ENCODE measurements around the gene DBN1.

Gene DBN1

GRCh38 chr5:177515580-177515979 lies 42.1 kb upstream of the DBN1 start:
- Histone ChIP-seq H3K18ac (ENCODE audit: low read length) (no peak overlapping the region), H2AK5ac (ENCODE audit: low read length) (no peak overlapping the region), H3K4me1 (ENCODE audit: control insufficient read depth, low read depth, low read length) (no peaks in the 10 kb centered on the region), H3K4me2 (ENCODE audit: low read length) (peak overlapping the region; percentile 78), H3K23ac (ENCODE audit: low read length) (no peak overlapping the region), H4K8ac (ENCODE audit: low read depth, low read length) (no peak overlapping the region), H3K4ac (ENCODE audit: low read depth, low read length) (no peak overlapping the region), H4K5ac (ENCODE audit: low read length) (no peak overlapping the region), H3K36me3 (ENCODE audit: control insufficient read depth, insufficient read depth, low read length) (peaks cover 11% of the 10 kb centered on the region), H3K56ac (ENCODE audit: low read length) (no peak overlapping the region), H3K4me3 (ENCODE audit: low read length) (no peak overlapping the region), H3K27ac (ENCODE audit: low read depth, low read length) (no peak overlapping the region), H3K79me2 (ENCODE audit: control insufficient read depth, insufficient read depth, low read length) (peaks cover 10% of the 10 kb centered on the region), H2BK5ac (ENCODE audit: low read length) (no peak overlapping the region), H3K79me1 (ENCODE audit: low read length) (peaks cover 13% of the 10 kb centered on the region), H2BK120ac (ENCODE audit: low read depth, low read length) (no peak overlapping the region), H2BK15ac (replicated peaks; ENCODE audit: low read depth) (no peak overlapping the region), H3K27me3 (ENCODE audit: insufficient read depth, low read length, poor library complexity) (no peaks in the 10 kb centered on the region), H3K9ac (ENCODE audit: low read length) (peak overlapping the region; percentile 98)
- no CpG with 5 or more reads among the region's 7 CpGs for WGBS (ENCODE audit: extremely low coverage, insufficient coverage, low lambda C conversion rate)
- no peak for DNase-seq

- H3K18ac ChIP-seq (ENCODE audit: low read length): no peak overlapping the region
- no peak overlapping the region for H3K4ac ChIP-seq (ENCODE audit: low read depth, low read length)
- peaks cover 10% of the 10 kb centered on the region for H3K36me3 ChIP-seq (ENCODE audit: control insufficient read depth, insufficient read depth, low read length)
- no peak overlapping the region for H3K4me3 ChIP-seq (ENCODE audit: low read length)
- H3K27ac ChIP-seq (ENCODE audit: low read depth, low read length): no peak overlapping the region
- H3K79me1 ChIP-seq (ENCODE audit: low read length): peaks cover 13% of the 10 kb centered on the region
- H3K79me2 ChIP-seq (ENCODE audit: control insufficient read depth, insufficient read depth, low read length): peaks cover 10% of the 10 kb centered on the region
- H3K4me2 ChIP-seq (ENCODE audit: low read length): no peak overlapping the region
- H2BK120ac ChIP-seq (ENCODE audit: low read depth, low read length): no peak overlapping the region
- H2AK5ac ChIP-seq (ENCODE audit: low read length): no peak overlapping the region
- no peaks in the 10 kb centered on the region for H3K27me3 ChIP-seq (ENCODE audit: insufficient read depth, low read length, poor library complexity)
- H4K8ac ChIP-seq (ENCODE audit: low read depth, low read length): no peak overlapping the region
- H2BK5ac ChIP-seq (ENCODE audit: low read length): no peak overlapping the region
- no peak overlapping the region for H3K9ac ChIP-seq (ENCODE audit: low read length)
- DNase-seq: no peak
- no peak overlapping the region for H3K23ac ChIP-seq (ENCODE audit: low read length)
- no peak overlapping the region for H4K5ac ChIP-seq (ENCODE audit: low read length)
- H3K4me1 ChIP-seq (ENCODE audit: control insufficient read depth, low read depth, low read length): no peaks in the 10 kb centered on the region
- no peak overlapping the region for H3K56ac ChIP-seq (ENCODE audit: low read length)
- H2BK15ac ChIP-seq (replicated peaks; ENCODE audit: low read depth): no peak overlapping the region
- no CpG with 5 or more reads among the region's 11 CpGs for WGBS (ENCODE audit: extremely low coverage, insufficient coverage, low lambda C conversion rate)
Observed at GRCh38 chr5:177514541-177514940, 41.1 kb upstream of the DBN1 start.

- Histone ChIP-seq H3K18ac (ENCODE audit: low read length) (no peak overlapping the region), H3K79me2 (ENCODE audit: control insufficient read depth, insufficient read depth, low read length) (peaks cover 10% of the 10 kb centered on the region), H4K8ac (ENCODE audit: low read depth, low read length) (no peak overlapping the region), H3K27me3 (ENCODE audit: insufficient read depth, low read length, poor library complexity) (no peaks in the 10 kb centered on the region), H2BK5ac (ENCODE audit: low read length) (no peak overlapping the region), H3K79me1 (ENCODE audit: low read length) (peaks cover 13% of the 10 kb centered on the region), H4K5ac (ENCODE audit: low read length) (no peak overlapping the region), H3K27ac (ENCODE audit: low read depth, low read length) (no peak overlapping the region), H3K36me3 (ENCODE audit: control insufficient read depth, insufficient read depth, low read length) (peaks cover 7% of the 10 kb centered on the region), H3K4ac (ENCODE audit: low read depth, low read length) (no peak overlapping the region), H3K4me3 (ENCODE audit: low read length) (no peak overlapping the region), H3K4me1 (ENCODE audit: control insufficient read depth, low read depth, low read length) (no peaks in the 10 kb centered on the region), H2AK5ac (ENCODE audit: low read length) (no peak overlapping the region), H3K9ac (ENCODE audit: low read length) (no peak overlapping the region), H3K23ac (ENCODE audit: low read length) (no peak overlapping the region), H2BK120ac (ENCODE audit: low read depth, low read length) (no peak overlapping the region), H2BK15ac (replicated peaks; ENCODE audit: low read depth) (no peak overlapping the region), H3K56ac (ENCODE audit: low read length) (no peak overlapping the region), H3K4me2 (ENCODE audit: low read length) (no peak overlapping the region)
- no peak for DNase-seq
- WGBS (ENCODE audit: extremely low coverage, insufficient coverage, low lambda C conversion rate): no CpG with 5 or more reads among the region's 15 CpGs
Observed at GRCh38 chr5:177513500-177513899, 40.1 kb upstream of the DBN1 start.

GRCh38 chr5:177512736-177513380 lies 39.4 kb upstream of the DBN1 start:
- Histone ChIP-seq H3K36me3 (ENCODE audit: control insufficient read depth, insufficient read depth, low read length) (peaks cover 7% of the 10 kb centered on the region), H3K27me3 (ENCODE audit: insufficient read depth, low read length, poor library complexity) (no peaks in the 10 kb centered on the region), H3K4ac (ENCODE audit: low read depth, low read length) (no peak overlapping the region), H3K18ac (ENCODE audit: low read length) (no peak overlapping the region), H3K23ac (ENCODE audit: low read length) (no peak overlapping the region), H3K79me1 (ENCODE audit: low read length) (peaks cover 13% of the 10 kb centered on the region), H4K5ac (ENCODE audit: low read length) (no peak overlapping the region), H2BK5ac (ENCODE audit: low read length) (no peak overlapping the region), H3K4me3 (ENCODE audit: low read length) (no peak overlapping the region), H2BK120ac (ENCODE audit: low read depth, low read length) (no peak overlapping the region), H3K4me2 (ENCODE audit: low read length) (no peak overlapping the region), H3K79me2 (ENCODE audit: control insufficient read depth, insufficient read depth, low read length) (peaks cover 10% of the 10 kb centered on the region), H2BK15ac (replicated peaks; ENCODE audit: low read depth) (no peak overlapping the region), H2AK5ac (ENCODE audit: low read length) (no peak overlapping the region), H3K27ac (ENCODE audit: low read depth, low read length) (no peak overlapping the region), H4K8ac (ENCODE audit: low read depth, low read length) (no peak overlapping the region), H3K56ac (ENCODE audit: low read length) (no peak overlapping the region), H3K4me1 (ENCODE audit: control insufficient read depth, low read depth, low read length) (no peaks in the 10 kb centered on the region), H3K9ac (ENCODE audit: low read length) (no peak overlapping the region)
- no CpG with 5 or more reads among the region's 16 CpGs for WGBS (ENCODE audit: extremely low coverage, insufficient coverage, low lambda C conversion rate)
- no peak for DNase-seq

- Histone ChIP-seq H4K8ac (ENCODE audit: low read depth, low read length) (no peak overlapping the region), H2AK5ac (ENCODE audit: low read length) (no peak overlapping the region), H3K79me2 (ENCODE audit: control insufficient read depth, insufficient read depth, low read length) (peaks cover 10% of the 10 kb centered on the region), H3K23ac (ENCODE audit: low read length) (no peak overlapping the region), H3K4me1 (ENCODE audit: control insufficient read depth, low read depth, low read length) (no peaks in the 10 kb centered on the region), H2BK15ac (replicated peaks; ENCODE audit: low read depth) (no peak overlapping the region), H4K5ac (ENCODE audit: low read length) (no peak overlapping the region), H3K27me3 (ENCODE audit: insufficient read depth, low read length, poor library complexity) (no peaks in the 10 kb centered on the region), H2BK120ac (ENCODE audit: low read depth, low read length) (no peak overlapping the region), H3K4me3 (ENCODE audit: low read length) (no peak overlapping the region), H3K4ac (ENCODE audit: low read depth, low read length) (no peak overlapping the region), H3K56ac (ENCODE audit: low read length) (no peak overlapping the region), H3K9ac (ENCODE audit: low read length) (no peak overlapping the region), H3K36me3 (ENCODE audit: control insufficient read depth, insufficient read depth, low read length) (peaks cover 7% of the 10 kb centered on the region), H3K18ac (ENCODE audit: low read length) (no peak overlapping the region), H3K27ac (ENCODE audit: low read depth, low read length) (no peak overlapping the region), H3K4me2 (ENCODE audit: low read length) (no peak overlapping the region), H2BK5ac (ENCODE audit: low read length) (no peak overlapping the region), H3K79me1 (ENCODE audit: low read length) (peaks cover 13% of the 10 kb centered on the region)
- no peak for DNase-seq
- no CpG with 5 or more reads among the region's 34 CpGs for WGBS (ENCODE audit: extremely low coverage, insufficient coverage, low lambda C conversion rate)
Observed at GRCh38 chr5:177511796-177512675, 38.6 kb upstream of the DBN1 start.

All from mesendoderm (in vitro differentiated cells).